SKM-1 (cell line): Measurements from ENCODE around the gene LTB4R2.

Experiments
- DNase-seq: peaks from one replicate; lab custom pipeline; 2025; ENCODE audit not compliant: unreplicated experiment; lab: John Stamatoyannopoulos, UW

The LTB4R2 gene, protein sequence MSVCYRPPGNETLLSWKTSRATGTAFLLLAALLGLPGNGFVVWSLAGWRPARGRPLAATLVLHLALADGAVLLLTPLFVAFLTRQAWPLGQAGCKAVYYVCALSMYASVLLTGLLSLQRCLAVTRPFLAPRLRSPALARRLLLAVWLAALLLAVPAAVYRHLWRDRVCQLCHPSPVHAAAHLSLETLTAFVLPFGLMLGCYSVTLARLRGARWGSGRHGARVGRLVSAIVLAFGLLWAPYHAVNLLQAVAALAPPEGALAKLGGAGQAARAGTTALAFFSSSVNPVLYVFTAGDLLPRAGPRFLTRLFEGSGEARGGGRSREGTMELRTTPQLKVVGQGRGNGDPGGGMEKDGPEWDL

GRCh38 chr14:24309538-24310264, at the start of gene LTB4R2:
LTB4R2 (plus strand) TSS chr14:24310140; CDS start chr14:24310665, 525 bp downstream.
- DNase-seq: no peak

GRCh38 chr14:24260780-24261157, 49.2 kb upstream of the LTB4R2 start:
- no peak for DNase-seq

GRCh38 chr14:24261256-24261968, 48.5 kb upstream of the LTB4R2 start:
- DNase-seq: no peak

DNA sequence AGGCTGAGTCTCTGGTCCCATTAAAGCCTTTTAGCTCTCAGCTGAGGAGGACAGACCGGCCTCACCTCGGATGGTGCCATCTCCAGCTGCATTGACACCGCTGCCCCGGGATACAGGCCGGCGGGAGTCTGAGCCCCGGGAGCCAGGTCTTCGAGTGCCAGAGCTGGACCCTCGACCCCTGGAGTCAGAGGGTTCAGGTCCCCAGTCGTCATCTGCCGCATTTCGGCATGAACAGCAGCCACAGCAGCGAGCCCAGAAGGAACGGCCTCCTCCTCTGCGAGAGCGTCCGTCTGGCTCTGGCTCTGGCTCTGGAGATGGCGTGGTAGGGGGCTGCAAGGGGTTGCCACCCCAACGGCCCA, 48.0 kb upstream of the LTB4R2 start:
- no peak for DNase-seq

GRCh38 chr14:24262821-24263733, 46.9 kb upstream of the LTB4R2 start, which contains the start of gene TGM1:
TGM1 (minus strand) TSS chr14:24263177; CDS start chr14:24262352, 825 bp downstream.
- no peak for DNase-seq

DNA sequence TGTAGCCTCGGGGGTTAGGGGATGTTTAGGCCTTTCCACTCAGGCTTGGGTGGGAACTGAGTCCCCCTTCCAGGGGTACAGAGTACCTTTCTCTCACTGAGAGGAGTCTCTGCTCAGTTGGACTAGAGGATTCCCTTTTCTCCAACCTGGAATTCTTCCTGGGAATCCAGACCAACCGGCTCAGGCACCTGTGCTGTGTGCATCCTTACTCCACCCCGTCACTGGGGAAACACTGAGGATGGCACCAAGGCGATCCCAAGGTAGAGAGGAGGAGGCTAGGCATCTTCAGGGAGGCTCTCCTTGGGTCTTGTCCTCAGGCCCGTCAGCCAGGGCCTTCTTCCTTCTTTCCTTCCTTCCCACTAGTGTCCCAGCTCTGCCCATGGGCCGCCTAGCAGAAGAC, 46.1 kb upstream of the LTB4R2 start:
- DNase-seq: no peak

DNA sequence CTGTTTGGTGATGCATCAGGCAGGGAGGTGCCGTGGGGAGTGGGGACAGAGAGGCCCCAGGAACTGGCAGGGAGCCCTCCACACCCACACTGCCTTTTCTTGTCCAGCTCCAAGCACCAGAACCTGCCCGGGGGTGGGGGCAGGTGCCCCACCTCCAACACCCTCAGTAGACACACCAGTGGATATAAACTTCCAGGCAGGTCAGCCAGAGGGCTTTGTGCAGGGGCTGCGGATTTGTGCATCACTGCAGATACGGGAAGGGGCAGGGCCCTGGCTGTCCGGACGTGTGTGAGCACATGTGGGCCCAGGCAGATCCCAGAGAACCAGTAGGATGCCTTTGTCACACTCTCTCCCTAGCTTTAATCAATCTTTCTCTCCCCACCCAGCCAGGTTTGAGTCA, 45.6 kb upstream of the LTB4R2 start:
- DNase-seq: no peak

- no peak for DNase-seq
Measured at GRCh38 chr14:24266344-24267244, 43.3 kb upstream of the LTB4R2 start.

DNA sequence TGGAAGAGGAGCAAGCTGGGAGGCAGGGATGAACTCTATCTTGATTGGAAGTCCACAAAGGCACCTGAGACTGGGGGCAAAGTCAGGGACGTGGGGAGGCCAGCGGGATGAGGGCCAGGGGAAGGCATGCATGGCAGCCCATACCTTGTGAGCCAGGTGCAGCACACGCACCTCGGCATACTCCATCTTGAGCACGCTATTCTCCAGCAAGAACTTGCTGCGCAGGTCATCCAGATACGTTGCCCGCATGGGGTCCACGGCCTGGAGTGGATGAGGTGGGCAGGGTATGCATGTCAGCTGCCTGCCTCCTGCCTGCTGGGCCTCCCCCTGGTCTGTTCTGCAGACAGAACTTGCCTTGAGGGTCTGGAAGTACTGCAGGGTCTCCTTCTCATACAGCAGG, 42.4 kb upstream of the LTB4R2 start:
- no peak for DNase-seq

GRCh38 chr14:24268225-24268624, 41.7 kb upstream of the LTB4R2 start:
- no peak for DNase-seq

DNA sequence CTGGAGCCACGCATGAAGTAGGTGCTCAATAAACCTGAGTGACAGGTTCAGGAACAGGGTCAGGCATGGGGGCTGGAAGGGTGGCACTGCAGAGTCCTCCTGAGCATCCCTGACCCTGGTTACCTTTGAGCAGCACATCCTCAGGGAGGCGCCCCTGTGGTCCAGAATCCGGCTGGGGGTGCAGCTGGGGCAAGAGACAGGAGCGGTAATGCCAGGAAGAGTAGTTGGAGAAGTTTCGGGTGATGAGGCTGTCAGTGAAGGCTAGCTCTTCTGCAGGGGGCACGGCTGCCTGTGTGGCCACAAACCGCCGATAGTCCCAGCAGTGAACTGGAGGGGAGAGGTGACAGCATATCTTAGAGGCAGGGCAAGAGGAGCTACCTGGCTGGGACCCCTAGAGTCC, 40.6 kb upstream of the LTB4R2 start:
- DNase-seq: no peak

DNA sequence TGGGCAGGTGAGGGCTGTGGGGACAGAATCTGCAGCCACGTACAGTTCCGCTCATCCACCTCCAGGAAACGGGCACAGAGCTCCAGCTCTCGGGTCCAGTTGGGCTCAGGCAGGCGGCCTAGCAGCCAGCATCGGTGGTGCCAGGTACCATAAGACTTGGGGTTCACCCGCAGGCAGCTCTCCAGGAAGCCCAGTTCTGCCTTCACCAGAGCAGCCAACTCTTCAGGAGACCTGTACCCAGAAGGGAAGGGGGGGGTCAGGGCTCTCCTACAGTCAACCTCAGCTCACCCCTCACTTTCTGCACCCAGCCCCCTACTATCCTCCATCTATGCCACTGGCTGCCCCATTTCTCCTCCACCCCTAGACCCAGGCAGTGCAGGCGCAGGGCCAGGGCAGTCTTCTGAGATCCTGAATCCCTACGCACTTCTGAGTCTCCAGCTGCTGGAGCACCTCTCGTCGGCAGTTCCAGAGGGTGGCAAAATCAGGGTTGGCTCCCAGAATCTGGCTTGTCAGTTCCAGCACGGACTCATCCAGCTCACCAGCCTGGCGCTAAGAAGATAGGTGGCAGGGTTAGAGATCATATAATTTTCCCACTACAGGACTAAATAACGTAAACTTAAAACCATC, 39.9 kb upstream of the LTB4R2 start:
- no peak for DNase-seq

GRCh38 chr14:24270537-24271133, 39.3 kb upstream of the LTB4R2 start:
- DNase-seq: no peak

DNA sequence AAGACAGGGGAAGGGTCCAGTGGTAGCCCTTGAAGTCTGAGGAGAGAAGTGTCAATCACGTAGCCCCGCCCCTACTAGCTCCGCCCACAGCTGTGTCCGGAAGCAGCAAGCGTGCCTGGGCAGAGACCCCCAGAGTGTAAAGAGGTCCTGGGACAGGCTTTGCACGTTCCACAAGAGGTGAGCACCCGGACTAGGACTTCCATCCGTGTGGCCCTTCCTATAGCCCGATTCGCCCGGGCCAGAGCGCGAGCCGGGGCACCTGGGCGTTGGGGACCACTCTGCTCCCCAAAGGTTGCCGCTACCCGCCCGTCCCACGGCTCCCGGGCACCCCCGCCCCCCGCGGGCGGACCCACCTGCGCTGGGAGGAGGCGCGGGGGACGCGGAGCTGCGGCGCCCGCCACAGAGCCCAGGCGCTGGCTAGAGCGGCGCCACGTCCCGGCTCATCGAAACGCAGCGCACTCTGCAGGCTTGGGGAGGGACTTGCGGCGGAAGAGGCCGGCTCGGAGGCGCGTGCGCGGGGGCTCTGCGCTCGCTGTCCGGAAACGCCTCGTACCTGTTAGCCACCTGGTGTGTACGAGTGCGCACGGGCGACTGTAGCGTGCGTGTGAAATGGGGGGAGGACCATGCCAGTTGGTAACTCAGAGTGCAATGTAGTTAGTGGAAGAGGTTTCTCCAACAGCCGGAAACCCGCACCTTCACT, 38.7 kb upstream of the LTB4R2 start, which contains the start of gene RABGGTA:
RABGGTA (minus strand) TSS at position 464 of the 700 bp plus-strand sequence. CDS start 482 bp downstream, outside the sequence.
- DNase-seq: peak; percentile 16

- no peak for DNase-seq
Measured at GRCh38 chr14:24271834-24272263, 38.1 kb upstream of the LTB4R2 start.

DNA sequence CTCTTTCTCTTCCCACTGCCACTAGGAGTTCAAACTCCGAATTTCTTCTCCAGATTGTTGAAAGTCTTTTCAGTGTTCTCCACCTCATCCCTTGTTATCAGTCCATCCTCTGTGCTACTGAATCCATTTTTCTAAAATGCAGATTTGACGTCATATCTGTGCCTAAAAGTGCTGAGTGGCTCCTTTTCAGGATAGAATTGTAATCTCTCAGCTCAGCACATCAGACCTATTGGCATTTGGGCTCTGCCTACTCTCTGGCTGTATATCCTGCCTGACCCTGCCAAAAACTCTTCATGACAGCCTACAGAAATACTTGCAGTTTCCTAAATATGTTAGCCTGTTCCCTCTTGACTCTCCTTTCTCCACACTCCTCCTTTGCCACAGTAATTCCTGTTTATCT, 37.5 kb upstream of the LTB4R2 start:
- DNase-seq: no peak

- DNase-seq: no peak
Measured at GRCh38 chr14:24273422-24273998, 36.4 kb upstream of the LTB4R2 start.

- DNase-seq: peak; percentile 14
Measured at GRCh38 chr14:24274101-24274543, 35.8 kb upstream of the LTB4R2 start.
